22Rv1 (cell line): ENCODE measurements around the gene NBEA.

Experiments
- H3K27ac ChIP-seq: fragments of 450-650 bp; 2 replicates; pipeline ENCODE4 v1.5.1; 2017
- CTCF ChIP-seq: fragments of 450-650 bp; IDR thresholded peaks from 2 replicates; pipeline ENCODE4 v1.5.1; 2017; ENCODE audit warnings: mild to moderate bottlenecking
- ZFX ChIP-seq: fragments of 450-650 bp; IDR thresholded peaks from 2 replicates; pipeline ENCODE4 v1.6.1; 2017; ENCODE audit warnings: antibody characterized with exemption, borderline replicate concordance

NBEA gene

GRCh38 chr13:35309706-35310105, 367.6 kb downstream of the NBEA start:
- H3K27ac ChIP-seq: no peak overlapping the region
- TF ChIP-seq ZFX: no peak
- no peak for TF ChIP-seq CTCF

- no peak overlapping the region for H3K27ac ChIP-seq
- TF ChIP-seq CTCF (no peak), ZFX (no peak)
Measured at GRCh38 chr13:35332134-35332533, 390.1 kb downstream of the NBEA start.

- no peak overlapping the region for H3K27ac ChIP-seq
- TF ChIP-seq CTCF: no peak
- TF ChIP-seq ZFX: no peak
Measured at GRCh38 chr13:35333157-35333556, 391.1 kb downstream of the NBEA start.

- no peak for TF ChIP-seq CTCF
- no peak for TF ChIP-seq ZFX
- no peak overlapping the region for H3K27ac ChIP-seq
Measured at GRCh38 chr13:35342440-35342839, 400.4 kb downstream of the NBEA start.

GRCh38 chr13:35343417-35343816, 401.3 kb downstream of the NBEA start:
- TF ChIP-seq CTCF (no peak), ZFX (no peak)
- H3K27ac ChIP-seq: no peak overlapping the region

GRCh38 chr13:35345992-35346391, 403.9 kb downstream of the NBEA start:
- no peak overlapping the region for H3K27ac ChIP-seq
- TF ChIP-seq CTCF: no peak
- no peak for TF ChIP-seq ZFX

GRCh38 chr13:35346494-35346893, 404.4 kb downstream of the NBEA start:
- TF ChIP-seq CTCF: no peak
- no peak for TF ChIP-seq ZFX
- no peak overlapping the region for H3K27ac ChIP-seq
